GM12878 (cell line): Measurements from ENCODE around the gene HEPHL1.

Experiments
- EZH2 ChIP-seq: IDR thresholded peaks from 2 replicates; pipeline ENCODE4 v1.6.1; 2012; ENCODE audit warnings: low read depth, mild to moderate bottlenecking, control low read depth, inconsistent platforms, low read length, borderline replicate concordance; ENCODE audit not compliant: control insufficient read depth
- HCFC1 ChIP-seq: fragments of 150-350 bp; IDR thresholded peaks from 2 replicates; pipeline ENCODE4 v1.6.1; 2014; ENCODE audit warnings: low read length
- IKZF2 ChIP-seq, 2 experiments: fragments of 450-650 bp; IDR thresholded peaks; 2 replicates each; pipeline ENCODE4 v1.6.1; 2017; ENCODE audit warnings: mild to moderate bottlenecking in 2 of 2, moderate library complexity in 2 of 2
- NFIC ChIP-seq: IDR thresholded peaks from 2 replicates; pipeline ENCODE4 v1.6.1; 2012; ENCODE audit warnings: low read depth, mild to moderate bottlenecking, inconsistent platforms, low read length, moderate library complexity
- NFYA ChIP-seq: IDR thresholded peaks from 2 replicates; pipeline ENCODE4 v1.6.1; 2011; ENCODE audit warnings: low read depth, mild to moderate bottlenecking, low read length, improper control_type of control experiment, borderline replicate concordance
- POLR2A ChIP-seq: IDR thresholded peaks from 2 replicates; pipeline ENCODE4 v1.6.1; 2011; ENCODE audit warnings: low read depth, mild to moderate bottlenecking, low read length
- POLR2AphosphoS5 ChIP-seq: IDR thresholded peaks from 2 replicates; pipeline ENCODE4 v1.6.1; 2011; ENCODE audit warnings: mild to moderate bottlenecking, low read length, inconsistent platforms
- ZNF24 ChIP-seq: fragments of 450-650 bp; IDR thresholded peaks from 2 replicates; pipeline ENCODE4 v1.6.1; 2017; ENCODE audit warnings: antibody characterized with exemption, mild to moderate bottlenecking
- TF ChIP-seq, protein P1 (sequence below): IDR thresholded peaks from 2 replicates; pipeline ENCODE4 v1.6.1; 2012; ENCODE audit warnings: mild to moderate bottlenecking, low read depth, low read length
- TF ChIP-seq, protein P2 (sequence below): fragments of 450-650 bp; IDR thresholded peaks from 2 replicates; pipeline ENCODE4 v1.6.1; 2018; ENCODE audit warnings: borderline replicate concordance, mild to moderate bottlenecking; ENCODE audit not compliant: partially characterized antibody
- TF ChIP-seq, protein P3 (sequence below), 3 experiments: IDR thresholded peaks in 2 of 3; conservative IDR thresholded peaks in 1 of 3; 2 replicates each; pipeline ENCODE4 v1.5.1; 2011; ENCODE audit warnings: low read depth in 3 of 3, low read length in 3 of 3, mild to moderate bottlenecking in 3 of 3, control low read depth in 2 of 3, moderate library complexity in 2 of 3, inconsistent platforms in 1 of 3, mixed read lengths in 1 of 3; ENCODE audit not compliant: control insufficient read depth in 2 of 3, insufficient read depth in 1 of 3; ENCODE audit errors: extremely low read depth in 1 of 3

- TF ChIP-seq POLR2A: no peak
- no peak for TF ChIP-seq HCFC1
- no peak for TF ChIP-seq EZH2
- no peak for TF ChIP-seq POLR2AphosphoS5
- TF ChIP-seq, protein P1, sequence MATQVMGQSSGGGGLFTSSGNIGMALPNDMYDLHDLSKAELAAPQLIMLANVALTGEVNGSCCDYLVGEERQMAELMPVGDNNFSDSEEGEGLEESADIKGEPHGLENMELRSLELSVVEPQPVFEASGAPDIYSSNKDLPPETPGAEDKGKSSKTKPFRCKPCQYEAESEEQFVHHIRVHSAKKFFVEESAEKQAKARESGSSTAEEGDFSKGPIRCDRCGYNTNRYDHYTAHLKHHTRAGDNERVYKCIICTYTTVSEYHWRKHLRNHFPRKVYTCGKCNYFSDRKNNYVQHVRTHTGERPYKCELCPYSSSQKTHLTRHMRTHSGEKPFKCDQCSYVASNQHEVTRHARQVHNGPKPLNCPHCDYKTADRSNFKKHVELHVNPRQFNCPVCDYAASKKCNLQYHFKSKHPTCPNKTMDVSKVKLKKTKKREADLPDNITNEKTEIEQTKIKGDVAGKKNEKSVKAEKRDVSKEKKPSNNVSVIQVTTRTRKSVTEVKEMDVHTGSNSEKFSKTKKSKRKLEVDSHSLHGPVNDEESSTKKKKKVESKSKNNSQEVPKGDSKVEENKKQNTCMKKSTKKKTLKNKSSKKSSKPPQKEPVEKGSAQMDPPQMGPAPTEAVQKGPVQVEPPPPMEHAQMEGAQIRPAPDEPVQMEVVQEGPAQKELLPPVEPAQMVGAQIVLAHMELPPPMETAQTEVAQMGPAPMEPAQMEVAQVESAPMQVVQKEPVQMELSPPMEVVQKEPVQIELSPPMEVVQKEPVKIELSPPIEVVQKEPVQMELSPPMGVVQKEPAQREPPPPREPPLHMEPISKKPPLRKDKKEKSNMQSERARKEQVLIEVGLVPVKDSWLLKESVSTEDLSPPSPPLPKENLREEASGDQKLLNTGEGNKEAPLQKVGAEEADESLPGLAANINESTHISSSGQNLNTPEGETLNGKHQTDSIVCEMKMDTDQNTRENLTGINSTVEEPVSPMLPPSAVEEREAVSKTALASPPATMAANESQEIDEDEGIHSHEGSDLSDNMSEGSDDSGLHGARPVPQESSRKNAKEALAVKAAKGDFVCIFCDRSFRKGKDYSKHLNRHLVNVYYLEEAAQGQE: no peak
- TF ChIP-seq NFIC: no peak
- TF ChIP-seq, protein P2, sequence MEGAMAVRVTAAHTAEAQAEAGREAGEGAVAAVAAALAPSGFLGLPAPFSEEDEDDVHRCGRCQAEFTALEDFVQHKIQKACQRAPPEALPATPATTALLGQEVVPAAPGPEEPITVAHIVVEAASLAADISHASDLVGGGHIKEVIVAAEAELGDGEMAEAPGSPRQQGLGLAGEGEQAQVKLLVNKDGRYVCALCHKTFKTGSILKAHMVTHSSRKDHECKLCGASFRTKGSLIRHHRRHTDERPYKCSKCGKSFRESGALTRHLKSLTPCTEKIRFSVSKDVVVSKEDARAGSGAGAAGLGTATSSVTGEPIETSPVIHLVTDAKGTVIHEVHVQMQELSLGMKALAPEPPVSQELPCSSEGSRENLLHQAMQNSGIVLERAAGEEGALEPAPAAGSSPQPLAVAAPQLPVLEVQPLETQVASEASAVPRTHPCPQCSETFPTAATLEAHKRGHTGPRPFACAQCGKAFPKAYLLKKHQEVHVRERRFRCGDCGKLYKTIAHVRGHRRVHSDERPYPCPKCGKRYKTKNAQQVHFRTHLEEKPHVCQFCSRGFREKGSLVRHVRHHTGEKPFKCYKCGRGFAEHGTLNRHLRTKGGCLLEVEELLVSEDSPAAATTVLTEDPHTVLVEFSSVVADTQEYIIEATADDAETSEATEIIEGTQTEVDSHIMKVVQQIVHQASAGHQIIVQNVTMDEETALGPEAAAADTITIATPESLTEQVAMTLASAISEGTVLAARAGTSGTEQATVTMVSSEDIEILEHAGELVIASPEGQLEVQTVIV: no peak
- TF ChIP-seq IKZF2 (IDR thresholded peaks at IDR 0.05): no peak
- TF ChIP-seq ZNF24: no peak
- TF ChIP-seq, protein P3, sequence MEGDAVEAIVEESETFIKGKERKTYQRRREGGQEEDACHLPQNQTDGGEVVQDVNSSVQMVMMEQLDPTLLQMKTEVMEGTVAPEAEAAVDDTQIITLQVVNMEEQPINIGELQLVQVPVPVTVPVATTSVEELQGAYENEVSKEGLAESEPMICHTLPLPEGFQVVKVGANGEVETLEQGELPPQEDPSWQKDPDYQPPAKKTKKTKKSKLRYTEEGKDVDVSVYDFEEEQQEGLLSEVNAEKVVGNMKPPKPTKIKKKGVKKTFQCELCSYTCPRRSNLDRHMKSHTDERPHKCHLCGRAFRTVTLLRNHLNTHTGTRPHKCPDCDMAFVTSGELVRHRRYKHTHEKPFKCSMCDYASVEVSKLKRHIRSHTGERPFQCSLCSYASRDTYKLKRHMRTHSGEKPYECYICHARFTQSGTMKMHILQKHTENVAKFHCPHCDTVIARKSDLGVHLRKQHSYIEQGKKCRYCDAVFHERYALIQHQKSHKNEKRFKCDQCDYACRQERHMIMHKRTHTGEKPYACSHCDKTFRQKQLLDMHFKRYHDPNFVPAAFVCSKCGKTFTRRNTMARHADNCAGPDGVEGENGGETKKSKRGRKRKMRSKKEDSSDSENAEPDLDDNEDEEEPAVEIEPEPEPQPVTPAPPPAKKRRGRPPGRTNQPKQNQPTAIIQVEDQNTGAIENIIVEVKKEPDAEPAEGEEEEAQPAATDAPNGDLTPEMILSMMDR (IDR thresholded peaks at IDR 0.05 in 2 of 3, conservative IDR thresholded peaks at IDR 0.05 in 1 of 3; ENCODE audit: control insufficient read depth in 2 of 3, extremely low read depth in 1 of 3, insufficient read depth in 1 of 3, low read depth in 3 of 3, low read length in 3 of 3): no peak
- TF ChIP-seq NFYA: no peak
These were observed 127.0 kb downstream of the HEPHL1 start for GRCh38 chr11:94148189-94148588.
